A549 (cell line): ENCODE results near the gene DUT. TPM values are rescaled to one million over a fixed set of nuclear protein-coding genes. Genes with fewer than 3 reads are reported as not detected.

Source experiments
- ATAC-seq, 2 experiments: fragments of 200-7000 bp in 1 of 2; fragments of >200 bp in 1 of 2; cut with Nextera tagmentation in 1 of 2; cut with Tn5 transposase in 1 of 2; 3 replicates each; pipeline versions ENCODE4 v1.8.0 to v1.9.1; 2018 to 2020; ENCODE audit warnings: mild to moderate bottlenecking in 1 of 2, moderate library complexity in 1 of 2
- CTCF ChIA-PET: fragments of 300-600 bp; sonication (Branson Sonifier 250); formaldehyde crosslinking; extraction: SDS; loops from one replicate; lab custom pipeline; 2021; ENCODE audit warnings: antibody characterized with exemption, inconsistent platforms; lab: Yijun Ruan, JAX
- POLR2A ChIA-PET: fragments of 350-600 bp; formaldehyde crosslinking; extraction: SDS; loops from one replicate; lab custom pipeline; 2021; ENCODE audit warnings: antibody characterized with exemption, inconsistent platforms; lab: Yijun Ruan, JAX
- DNase-seq, 2 experiments: peaks; one replicate each; pipeline versions ENCODE4 v3.0.0 to v3.0.0-alpha.2; 2011 to 2016; ENCODE audit warnings: low read depth in 1 of 2, low spot score in 1 of 2
- FAIRE-seq: peaks from 2 replicates; lab custom pipeline; 2011; peaks lifted over from hg19 to GRCh38; lab: Jason Lieb, UNC
- H3K27ac ChIP-seq, 2 experiments: fragments of >200 bp; sonication (Bioruptor Twin); formaldehyde crosslinking; 3 replicates each; pipeline ENCODE4 v1.5.1; 2016 to 2017
- H3K4me1 ChIP-seq: fragments of >200 bp; sonication (Bioruptor Twin); formaldehyde crosslinking; 3 replicates; pipeline ENCODE4 v1.6.1; 2016
- H3K4me2 ChIP-seq: fragments of >200 bp; sonication (Bioruptor Twin); formaldehyde crosslinking; 3 replicates; pipeline ENCODE4 v1.6.1; 2016
- H3K4me3 ChIP-seq: fragments of >200 bp; sonication (Bioruptor Twin); formaldehyde crosslinking; 3 replicates; pipeline ENCODE4 v1.5.1; 2016
- H3K9me3 ChIP-seq: fragments of >200 bp; sonication (Bioruptor Twin); formaldehyde crosslinking; 3 replicates; pipeline ENCODE4 v1.6.1; 2016
- ATOH8 ChIP-seq: fragments of 250-450 bp; sonication (Bioruptor Pico); IDR thresholded peaks from 2 replicates; pipeline ENCODE4 v1.5.0; 2020; ENCODE audit warnings: low read depth, mild to moderate bottlenecking, moderate library complexity
- CBX2 ChIP-seq: fragments of 200-600 bp; sonication (generic); IDR thresholded peaks from 2 replicates; pipeline ENCODE4 v1.6.1; 2016; ENCODE audit warnings: low read depth, mild to moderate bottlenecking, borderline replicate concordance
- CBX8 ChIP-seq: fragments of 200-600 bp; sonication (generic); IDR thresholded peaks from 2 replicates; pipeline ENCODE4 v1.6.1; 2016
- CHD4 ChIP-seq: fragments of 200-600 bp; sonication (generic); IDR thresholded peaks from 2 replicates; pipeline ENCODE4 v1.6.1; 2016; ENCODE audit warnings: antibody characterized with exemption, mild to moderate bottlenecking, borderline replicate concordance
- EHF ChIP-seq: fragments of 250-450 bp; sonication (Bioruptor Pico); IDR thresholded peaks from 2 replicates; pipeline ENCODE4 v1.5.0; 2020; ENCODE audit warnings: mild to moderate bottlenecking
- ESRRA ChIP-seq: fragments of 150-350 bp; IDR thresholded peaks from 2 replicates; pipeline ENCODE4 v1.6.1; 2014; ENCODE audit warnings: mild to moderate bottlenecking, low read length, borderline replicate concordance
- JUN ChIP-seq, 2 experiments: fragments of >200 bp; sonication (Bioruptor Twin); formaldehyde crosslinking; IDR thresholded peaks; 2 replicates in 1 of 2; 3 replicates in 1 of 2; pipeline ENCODE4 v1.6.1; 2016 to 2017
- MAFK ChIP-seq: fragments of 450-650 bp; IDR thresholded peaks from 2 replicates; pipeline ENCODE4 v1.6.1; 2014; ENCODE audit not compliant: partially characterized antibody
- MAZ ChIP-seq: fragments of 150-350 bp; IDR thresholded peaks from 2 replicates; pipeline ENCODE4 v1.6.1; 2014; ENCODE audit warnings: antibody characterized with exemption, low read depth, low read length, borderline replicate concordance
- NFE2L2 ChIP-seq: fragments of 150-350 bp; conservative IDR thresholded peaks from 2 replicates; pipeline ENCODE4 v1.6.1; 2014; ENCODE audit warnings: low read length
- RAD21 ChIP-seq, 2 experiments: fragments of >200 bp in 1 of 2; sonication (Bioruptor Twin) in 1 of 2; formaldehyde crosslinking in 1 of 2; IDR thresholded peaks in 1 of 2; conservative IDR thresholded peaks in 1 of 2; 2 replicates in 1 of 2; 3 replicates in 1 of 2; pipeline ENCODE4 v1.6.1; 2012 to 2018; ENCODE audit warnings: inconsistent platforms in 1 of 2
- RARB ChIP-seq: fragments of 250-450 bp; sonication (Bioruptor Pico); IDR thresholded peaks from 2 replicates; pipeline ENCODE4 v1.8.0; 2021; ENCODE audit warnings: mild to moderate bottlenecking, moderate library complexity
- RCOR1 ChIP-seq: fragments of 150-350 bp; IDR thresholded peaks from 2 replicates; pipeline ENCODE4 v1.6.1; 2014; ENCODE audit warnings: antibody characterized with exemption, low read length, low read depth
- RNF2 ChIP-seq: fragments of 200-600 bp; sonication (generic); IDR thresholded peaks from 2 replicates; pipeline ENCODE4 v1.6.1; 2016; ENCODE audit warnings: low read depth, mild to moderate bottlenecking, antibody characterized with exemption, moderate library complexity, borderline replicate concordance
- SMC3 ChIP-seq: fragments of >200 bp; sonication (Bioruptor Twin); formaldehyde crosslinking; IDR thresholded peaks from 3 replicates; pipeline ENCODE4 v1.6.1; 2018; ENCODE audit warnings: inconsistent platforms
- ZC3H11A ChIP-seq: fragments of 450-650 bp; IDR thresholded peaks from 2 replicates; pipeline ENCODE4 v1.6.1; 2014; ENCODE audit warnings: antibody characterized with exemption, mild to moderate bottlenecking
- WGBS: methylation state at CpG from one replicate; pipeline ENCODE4 v1.1.6; 2017; ENCODE audit errors: missing lambda C conversion rate; 5-methylcytosine and 5-hydroxymethylcytosine counted together
- polyA plus RNA-seq, 4 experiments: library from polyadenylated mRNA; depleted of rRNA in 3 of 4; stranded (reverse); fragments of >200 nt; fragmentation: RNase III in 1 of 4; extraction: RNeasy Plus Mini Kit Qiagen cat#74134 plus additional on column Dnase treatment in 1 of 4; gene quantifications; 2 replicates in 3 of 4; 3 replicates in 1 of 4; pipeline ENCODE4 v1.2.3, GENCODE V29; 2011 to 2017
- TF ChIP-seq, protein P1 (sequence below): fragments of >200 bp; sonication (Bioruptor Twin); formaldehyde crosslinking; IDR thresholded peaks from 3 replicates; pipeline ENCODE4 v1.5.1; 2016
- TF ChIP-seq, protein P2 (sequence below): IDR thresholded peaks from 2 replicates; pipeline ENCODE4 v1.6.1; 2012
- TF ChIP-seq, protein P3 (sequence below): fragments of 450-650 bp; IDR thresholded peaks from 2 replicates; pipeline ENCODE4 v1.6.1; 2014; ENCODE audit warnings: antibody characterized with exemption

DUT gene
- polyA plus RNA-seq, 2 of the 4 experiments (the other 2 are of a cell fraction): 89.1 to 114 TPM

DNA sequence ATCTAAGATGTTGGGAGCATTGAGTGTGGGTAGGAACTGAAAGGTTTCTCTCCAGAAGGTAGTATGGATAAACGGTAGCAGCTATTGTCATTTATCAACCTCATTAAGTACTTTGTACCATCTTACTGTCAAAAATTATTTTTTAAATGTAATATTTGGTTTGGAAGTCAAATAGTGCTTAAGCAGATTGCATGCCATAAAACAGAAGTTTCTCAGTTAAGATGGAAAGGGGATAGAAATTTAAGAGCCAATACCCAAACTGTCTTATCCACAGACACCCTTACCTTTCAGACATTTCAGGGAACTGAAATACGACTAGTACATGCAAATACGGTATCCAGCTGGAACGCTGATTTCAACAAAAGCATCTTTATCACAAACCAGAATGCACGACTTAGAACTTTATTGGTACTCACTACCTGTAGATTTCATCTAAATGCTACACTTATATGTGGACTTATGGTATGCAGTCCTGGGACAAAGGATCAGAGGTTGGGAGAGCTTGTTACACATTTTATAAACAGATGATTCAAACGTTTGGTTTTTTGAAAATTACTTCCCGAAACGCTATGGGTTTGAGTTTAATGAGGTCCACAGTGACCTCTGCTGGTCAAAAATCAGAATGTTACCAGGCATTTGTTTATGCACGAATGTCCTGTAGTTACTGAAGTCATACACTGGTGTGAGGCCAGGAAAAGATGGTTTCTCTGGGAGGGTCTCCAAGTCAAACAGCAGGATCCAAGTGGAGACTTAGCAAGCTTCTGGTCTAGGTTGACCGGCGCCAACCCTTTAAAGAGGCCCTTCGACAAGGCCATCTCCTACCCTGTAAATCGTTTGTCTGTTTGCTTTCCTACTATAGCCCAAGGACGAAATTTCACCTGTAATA is 45.7 kb upstream of the DUT start:
- POLR2A ChIA-PET: no interaction called here
- Histone ChIP-seq H3K4me2 (peak overlapping the region; percentile 77), H3K4me1 (peaks cover 4% of the 10 kb centered on the region; the same call in 1 of the 3 replicates)
- peak; percentile 38 to 71 for DNase-seq
- peak; percentile 88 to 89 for ATAC-seq
- FAIRE-seq: peak; percentile 7
- TF ChIP-seq RAD21 (conservative IDR thresholded peaks at IDR 0.05 in 1 of 2, IDR thresholded peaks at IDR 0.05 in 1 of 2): peak; percentile 51 to 60
- peak; percentile 83; the same call in 1 of the 2 replicates for TF ChIP-seq RNF2
- TF ChIP-seq ZC3H11A: no peak
- TF ChIP-seq CBX8: peak; percentile 80; the same call in 1 of the 2 replicates
- TF ChIP-seq, protein P1, sequence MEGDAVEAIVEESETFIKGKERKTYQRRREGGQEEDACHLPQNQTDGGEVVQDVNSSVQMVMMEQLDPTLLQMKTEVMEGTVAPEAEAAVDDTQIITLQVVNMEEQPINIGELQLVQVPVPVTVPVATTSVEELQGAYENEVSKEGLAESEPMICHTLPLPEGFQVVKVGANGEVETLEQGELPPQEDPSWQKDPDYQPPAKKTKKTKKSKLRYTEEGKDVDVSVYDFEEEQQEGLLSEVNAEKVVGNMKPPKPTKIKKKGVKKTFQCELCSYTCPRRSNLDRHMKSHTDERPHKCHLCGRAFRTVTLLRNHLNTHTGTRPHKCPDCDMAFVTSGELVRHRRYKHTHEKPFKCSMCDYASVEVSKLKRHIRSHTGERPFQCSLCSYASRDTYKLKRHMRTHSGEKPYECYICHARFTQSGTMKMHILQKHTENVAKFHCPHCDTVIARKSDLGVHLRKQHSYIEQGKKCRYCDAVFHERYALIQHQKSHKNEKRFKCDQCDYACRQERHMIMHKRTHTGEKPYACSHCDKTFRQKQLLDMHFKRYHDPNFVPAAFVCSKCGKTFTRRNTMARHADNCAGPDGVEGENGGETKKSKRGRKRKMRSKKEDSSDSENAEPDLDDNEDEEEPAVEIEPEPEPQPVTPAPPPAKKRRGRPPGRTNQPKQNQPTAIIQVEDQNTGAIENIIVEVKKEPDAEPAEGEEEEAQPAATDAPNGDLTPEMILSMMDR: peak; percentile 60
- TF ChIP-seq MAZ: no peak
- TF ChIP-seq, all 56 proteins: peak for 4
- peak overlapping the region; percentile 27; the same call in 1 of the 3 replicates for H3K4me3 ChIP-seq
- CTCF ChIA-PET: interaction anchor here (0.6 to 2.8 kb wide), 24 partner anchors 9 to 1089 kb away, joined by 3 to 10 read pairs (median 4); partner anchors contain the start of genes MYEF2 and SLC24A5
- WGBS: 17% methylated on average over 14 of the region's 14 CpGs
- H3K27ac ChIP-seq: peak overlapping the region in 1 of 2 experiments; percentile 35; a peak in 1 of 6 replicates
- no peaks in the 10 kb centered on the region for H3K9me3 ChIP-seq

DNA sequence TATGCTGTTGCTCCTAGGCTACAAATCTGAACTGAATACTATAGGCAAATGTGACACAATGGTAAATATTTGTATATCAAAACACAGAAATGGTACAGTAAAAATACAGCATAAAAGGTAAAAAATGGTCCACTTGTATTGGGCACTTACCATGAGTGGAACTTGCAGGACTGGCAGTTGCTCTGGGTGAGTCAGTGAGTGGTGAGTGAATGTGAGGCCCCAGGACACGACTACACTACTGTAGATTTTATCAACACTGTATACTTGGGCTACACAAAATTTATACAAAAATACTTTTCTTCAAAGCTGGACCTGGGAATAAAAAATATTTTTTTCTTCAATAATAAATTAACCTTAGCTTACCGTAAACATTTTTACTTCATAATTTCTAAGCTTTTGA is 41.6 kb upstream of the DUT start:
- FAIRE-seq (no peak), DNase-seq (no peak), ATAC-seq (no peak)
- ChIA-PET CTCF (interaction anchor here (0.8 kb wide), 1 partner anchor 15 kb away, joined by 3 read pairs; no protein-coding TSS in a partner anchor), POLR2A (no interaction called here)
- no peak overlapping the region for H3K4me2 ChIP-seq
- H3K4me1 ChIP-seq: peaks cover 4% of the 10 kb centered on the region; the same call in 1 of the 3 replicates
- no peaks in the 10 kb centered on the region for H3K9me3 ChIP-seq
- 48% methylated on average over 2 of the region's 2 CpGs for WGBS
- TF ChIP-seq MAZ (no peak), RCOR1 (no peak), CBX2 (no peak), ESRRA (no peak), JUN (IDR thresholded peaks at IDR 0.05) (no peak), NFE2L2 (no peak), EHF (CRISPR knock-in tag) (no peak), RARB (CRISPR knock-in tag) (no peak), ATOH8 (no peak), MAFK (no peak), SMC3 (no peak), CHD4 (no peak), RAD21 (conservative IDR thresholded peaks at IDR 0.05 in 1 of 2, IDR thresholded peaks at IDR 0.05 in 1 of 2) (no peak)
- TF ChIP-seq, protein P2, sequence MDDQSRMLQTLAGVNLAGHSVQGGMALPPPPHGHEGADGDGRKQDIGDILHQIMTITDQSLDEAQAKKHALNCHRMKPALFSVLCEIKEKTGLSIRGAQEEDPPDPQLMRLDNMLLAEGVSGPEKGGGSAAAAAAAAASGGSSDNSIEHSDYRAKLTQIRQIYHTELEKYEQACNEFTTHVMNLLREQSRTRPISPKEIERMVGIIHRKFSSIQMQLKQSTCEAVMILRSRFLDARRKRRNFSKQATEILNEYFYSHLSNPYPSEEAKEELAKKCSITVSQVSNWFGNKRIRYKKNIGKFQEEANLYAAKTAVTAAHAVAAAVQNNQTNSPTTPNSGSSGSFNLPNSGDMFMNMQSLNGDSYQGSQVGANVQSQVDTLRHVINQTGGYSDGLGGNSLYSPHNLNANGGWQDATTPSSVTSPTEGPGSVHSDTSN: no peak
- TF ChIP-seq, protein P3, sequence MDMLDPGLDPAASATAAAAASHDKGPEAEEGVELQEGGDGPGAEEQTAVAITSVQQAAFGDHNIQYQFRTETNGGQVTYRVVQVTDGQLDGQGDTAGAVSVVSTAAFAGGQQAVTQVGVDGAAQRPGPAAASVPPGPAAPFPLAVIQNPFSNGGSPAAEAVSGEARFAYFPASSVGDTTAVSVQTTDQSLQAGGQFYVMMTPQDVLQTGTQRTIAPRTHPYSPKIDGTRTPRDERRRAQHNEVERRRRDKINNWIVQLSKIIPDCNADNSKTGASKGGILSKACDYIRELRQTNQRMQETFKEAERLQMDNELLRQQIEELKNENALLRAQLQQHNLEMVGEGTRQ: no peak
- TF ChIP-seq, protein P1: no peak
- H3K4me3 ChIP-seq: no peak overlapping the region
- H3K27ac ChIP-seq: no peak overlapping the region
